ENCODE data around the gene CYP3A7. TPM values are rescaled to one million over a fixed set of nuclear protein-coding genes. Genes with fewer than 3 reads are reported as not detected.
"Not testable (repeated sequence)": the region's sequence is repeated elsewhere in the genome, so short reads cannot be mapped to it uniquely, and the experiment has no call there.

Gene CYP3A7
- total RNA-seq, 4 donors from 2014 or later = not detected

DNA sequence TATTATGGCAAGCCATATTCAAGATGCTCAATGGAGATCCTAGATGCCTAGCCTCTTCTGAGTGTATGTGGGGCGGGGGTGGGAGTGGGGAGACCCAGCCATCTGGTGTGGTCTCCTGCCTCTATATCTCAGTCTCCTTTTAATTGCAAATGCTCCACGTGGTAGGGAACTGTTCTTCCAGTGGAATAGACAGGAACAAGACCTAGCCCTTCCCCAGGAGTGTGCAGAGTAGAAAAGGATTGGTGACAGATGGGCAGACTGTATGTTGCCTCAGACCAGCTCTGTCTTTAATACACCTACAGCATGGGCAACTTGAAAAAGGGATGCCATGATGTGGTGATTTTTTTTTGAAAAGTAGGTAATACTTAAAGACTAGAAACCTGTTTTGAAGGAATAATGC, 67.8 kb downstream of the CYP3A7 start:
- Histone ChIP-seq H3K27ac (no peak overlapping the region), H3K4me1 (no peaks in the 10 kb centered on the region), H3K36me3 (peaks cover 0 to 98% (median 4%) of the 10 kb centered on the region in 3 donors), H3K27me3 (no peaks in the 10 kb centered on the region), H3K4me3 (no peak overlapping the region), H3K9me3 (no peaks in the 10 kb centered on the region)
- intact Hi-C loops (cut with DNase I) = no loop called here
- TF ChIP-seq POLR2A (IDR thresholded peaks at IDR 0.05) = no peak
- no peak for DNase-seq
- WGBS, 2 donors = 27 to 100% methylated on average over 1 of the region's 2 CpGs

- DNase-seq = no peak
- Histone ChIP-seq H3K27me3 (no peaks in the 10 kb centered on the region), H3K4me3 (no peak overlapping the region), H3K4me1 (no peaks in the 10 kb centered on the region), H3K27ac (no peak overlapping the region), H3K36me3 (peaks cover 0 to 98% (median 0%) of the 10 kb centered on the region in 3 donors), H3K9me3 (no peaks in the 10 kb centered on the region)
- intact Hi-C loops (cut with DNase I) = no loop called here
- no peak for TF ChIP-seq POLR2A (IDR thresholded peaks at IDR 0.05)
- TF ChIP-seq, protein P1, sequence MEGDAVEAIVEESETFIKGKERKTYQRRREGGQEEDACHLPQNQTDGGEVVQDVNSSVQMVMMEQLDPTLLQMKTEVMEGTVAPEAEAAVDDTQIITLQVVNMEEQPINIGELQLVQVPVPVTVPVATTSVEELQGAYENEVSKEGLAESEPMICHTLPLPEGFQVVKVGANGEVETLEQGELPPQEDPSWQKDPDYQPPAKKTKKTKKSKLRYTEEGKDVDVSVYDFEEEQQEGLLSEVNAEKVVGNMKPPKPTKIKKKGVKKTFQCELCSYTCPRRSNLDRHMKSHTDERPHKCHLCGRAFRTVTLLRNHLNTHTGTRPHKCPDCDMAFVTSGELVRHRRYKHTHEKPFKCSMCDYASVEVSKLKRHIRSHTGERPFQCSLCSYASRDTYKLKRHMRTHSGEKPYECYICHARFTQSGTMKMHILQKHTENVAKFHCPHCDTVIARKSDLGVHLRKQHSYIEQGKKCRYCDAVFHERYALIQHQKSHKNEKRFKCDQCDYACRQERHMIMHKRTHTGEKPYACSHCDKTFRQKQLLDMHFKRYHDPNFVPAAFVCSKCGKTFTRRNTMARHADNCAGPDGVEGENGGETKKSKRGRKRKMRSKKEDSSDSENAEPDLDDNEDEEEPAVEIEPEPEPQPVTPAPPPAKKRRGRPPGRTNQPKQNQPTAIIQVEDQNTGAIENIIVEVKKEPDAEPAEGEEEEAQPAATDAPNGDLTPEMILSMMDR (IDR thresholded peaks at IDR 0.05) = no peak
- 81 to 100% methylated on average over 1 of the region's 1 CpG for WGBS, 2 donors
Observed at GRCh38 chr7:99666013-99666395, 69.0 kb downstream of the CYP3A7 start.

DNA sequence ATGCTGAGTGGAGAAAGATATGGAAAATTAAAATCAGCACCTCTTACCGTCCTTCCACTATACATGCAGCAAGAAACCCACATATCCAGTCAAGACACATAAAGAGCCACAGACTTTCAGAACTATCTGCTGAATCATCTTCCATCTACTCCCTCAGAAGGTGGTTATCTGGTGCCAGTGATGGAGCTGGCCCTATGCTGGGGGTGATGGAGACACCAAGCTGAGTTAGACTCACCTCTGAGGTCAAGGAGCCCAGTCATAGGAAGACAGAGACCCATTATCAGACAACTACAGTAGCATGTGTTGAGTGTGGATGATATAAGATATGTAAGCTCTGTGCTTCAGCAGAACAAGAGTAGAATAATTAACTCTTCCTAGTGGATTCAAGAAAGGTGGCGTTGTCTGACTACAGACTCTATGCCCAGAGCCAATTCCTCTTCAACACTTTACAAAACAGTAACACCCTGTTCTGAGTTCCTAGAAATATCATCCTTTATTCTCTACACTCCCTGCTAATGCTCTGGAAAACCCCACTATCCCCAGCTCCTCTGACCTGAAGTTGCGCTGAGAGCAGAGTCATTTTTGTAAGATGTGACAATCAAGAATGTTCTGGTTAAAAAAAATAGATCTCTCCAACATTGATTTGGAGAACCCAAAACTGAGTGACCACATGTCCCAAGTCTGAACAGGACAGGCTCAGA, 69.5 kb downstream of the CYP3A7 start:
- TF ChIP-seq, protein P1 (IDR thresholded peaks at IDR 0.05) = no peak
- no peak for TF ChIP-seq POLR2A (IDR thresholded peaks at IDR 0.05)
- Histone ChIP-seq H3K9me3 (no peaks in the 10 kb centered on the region), H3K27me3 (no peaks in the 10 kb centered on the region), H3K4me3 (no peak overlapping the region), H3K27ac (no peak overlapping the region), H3K4me1 (no peaks in the 10 kb centered on the region), H3K36me3 (peaks cover 0 to 98% (median 0%) of the 10 kb centered on the region in 3 donors)
- intact Hi-C loops (cut with DNase I) = no loop called here
- no peak for DNase-seq
- WGBS, 2 donors = 88 to 98% methylated on average over 3 of the region's 3 CpGs

DNA sequence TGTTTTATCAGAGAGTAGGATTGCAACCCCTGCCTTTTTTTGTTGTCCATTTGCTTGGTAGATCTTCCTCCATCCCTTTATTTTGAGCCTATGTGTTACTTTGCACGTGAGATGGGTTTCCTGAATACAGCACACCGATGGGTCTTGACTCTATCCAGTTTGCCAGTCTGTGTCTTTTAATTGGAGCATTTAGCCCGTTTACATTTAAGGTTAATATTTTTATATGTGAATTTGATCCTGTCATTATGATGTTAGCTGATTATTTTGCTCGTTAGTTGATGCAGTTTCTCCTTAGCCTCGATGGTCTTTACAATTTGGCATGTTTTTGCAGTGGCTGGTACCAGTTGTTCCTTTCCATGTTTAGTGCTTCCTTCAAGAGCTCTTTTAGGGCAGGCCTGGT, 77.1 kb downstream of the CYP3A7 start:
- intact Hi-C loops (cut with DNase I); DNase-seq; H3K4me1 ChIP-seq; H3K27me3 ChIP-seq; H3K27ac ChIP-seq; H3K4me3 ChIP-seq: not testable (repeated sequence)
- WGBS, 2 donors = 90 to 92% methylated on average over 5 of the region's 5 CpGs
- H3K9me3 ChIP-seq = peaks cover 0 to 32% (median 8%) of the 10 kb centered on the region in 3 donors
- peaks cover 0 to 44% (median 0%) of the 10 kb centered on the region in 3 donors for H3K36me3 ChIP-seq

Small RNAs within 50 kb of the gene (small RNA-seq; reads per million reads assigned to genes)
- gene CYP3A51P = 0 reads per million in 4 donors
- 0 reads per million in 4 donors for gene CYP3A7-CYP3A51P

Other genes starting within 250 kb of the CYP3A7 start
- 10 to 100 TPM; 22.5 to 41.2 (median 23.1) TPM for gene ZNF394, start 234.9 kb downstream of the CYP3A7 start, total RNA-seq
- 1 to 10 TPM; 3.2 to 7.1 (median 5.1) TPM for gene ZKSCAN5, start 230.5 kb downstream of the CYP3A7 start, total RNA-seq
- gene FAM200A, start 183.1 kb downstream of the CYP3A7 start, total RNA-seq = 1 to 10 TPM; 1.9 to 5.6 (median 5.1) TPM
- gene ZNF655, start 176.6 kb downstream of the CYP3A7 start, total RNA-seq = 100 to 1,000 TPM in 3 of 4 donors, 10 to 100 TPM in 1; 78.6 to 167 (median 107) TPM
- gene TMEM225B, start 136.9 kb downstream of the CYP3A7 start, total RNA-seq = under 1 TPM in 2 of 4 donors, not detected in 2; 0.23 to 0.57 TPM
- 10 to 100 TPM in 3 of 4 donors, 1 to 10 TPM in 1; 8.0 to 19.1 (median 14.9) TPM for gene ZSCAN25, start 118.2 kb downstream of the CYP3A7 start, total RNA-seq
- gene CYP3A5, start 55.2 kb downstream of the CYP3A7 start, total RNA-seq = 10 to 100 TPM; 34.5 to 99.8 (median 79.1) TPM
- gene CYP3A4, start 49.0 kb upstream of the CYP3A7 start, total RNA-seq = not detected
- not detected for gene CYP3A43, start 92.8 kb upstream of the CYP3A7 start, total RNA-seq
- gene OR2AE1, start 141.8 kb upstream of the CYP3A7 start, total RNA-seq = under 1 TPM in 2 of 4 donors, not detected in 2; 0.30 to 0.57 TPM
- 10 to 100 TPM; 18.3 to 35.7 (median 22.7) TPM for gene TRIM4, start 184.3 kb upstream of the CYP3A7 start, total RNA-seq
- gene GJC3, start 194.4 kb upstream of the CYP3A7 start, total RNA-seq = under 1 TPM in 1 of 4 donors, not detected in 3; 0.26 TPM
- gene AZGP1, start 240.8 kb upstream of the CYP3A7 start, total RNA-seq = 10 to 100 TPM in 1 of 4 donors, 1 to 10 TPM in 1, under 1 TPM in 2; 0.19 to 99.9 (median 1.3) TPM